OCI-LY3 (cell line): ENCODE results near the gene RPS6KB2.

ENCODE experiments used
- H2AFZ ChIP-seq: fragments of 200-600, 300-600 bp; shearing (Covaris generic); 2 replicates; pipeline ENCODE4 v1.6.0; 2014; ENCODE audit warnings: antibody characterized with exemption, low read depth, low read length
- H3K27ac ChIP-seq: fragments of 200-600, 300-600 bp; sonication (generic); 2 replicates; pipeline ENCODE4 v1.5.1; 2014; ENCODE audit warnings: mild to moderate bottlenecking, low read length, moderate library complexity, mixed read lengths
- H3K27me3 ChIP-seq: fragments of 200-600, 300-600 bp; sonication (generic); 2 replicates; pipeline ENCODE4 v1.6.1; 2014; ENCODE audit warnings: low read depth, low read length, mixed read lengths
- H3K36me3 ChIP-seq: fragments of 200-600, 300-600 bp; sonication (generic); replicated peaks from 2 replicates; pipeline ENCODE3; 2014; ENCODE audit warnings: low read depth, low read length, mixed read lengths
- H3K4me1 ChIP-seq: fragments of 300-600, 200-600 bp; sonication (generic); 2 replicates; pipeline ENCODE4 v1.6.1; 2014; ENCODE audit warnings: low read length, mixed read lengths
- H3K4me2 ChIP-seq: fragments of 200-600, 300-600 bp; sonication (generic); 2 replicates; pipeline ENCODE4 v1.6.1; 2014; ENCODE audit warnings: low read length, mixed read lengths
- H3K4me3 ChIP-seq: fragments of 300-600, 200-600 bp; sonication (generic); 2 replicates; pipeline ENCODE4 v1.5.1; 2014; ENCODE audit warnings: antibody characterized with exemption, mild to moderate bottlenecking, low read length, moderate library complexity
- H3K79me2 ChIP-seq: fragments of 300-600, 200-600 bp; shearing (Covaris generic); 2 replicates; pipeline ENCODE4 v1.6.1; 2014; ENCODE audit warnings: mild to moderate bottlenecking, low read length, mixed read lengths
- H3K9ac ChIP-seq: fragments of 300-600, 200-600 bp; shearing (Covaris generic); 2 replicates; pipeline ENCODE4 v1.6.0; 2014; ENCODE audit warnings: mild to moderate bottlenecking, low read length, moderate library complexity
- H3K9me3 ChIP-seq: fragments of 200-600, 300-600 bp; shearing (Covaris generic); 2 replicates; pipeline ENCODE4 v1.6.1; 2014; ENCODE audit warnings: low read length, mixed read lengths; ENCODE audit not compliant: insufficient read depth
- H4K20me1 ChIP-seq: fragments of 200-600, 300-600 bp; sonication (generic); 2 replicates; pipeline ENCODE4 v1.6.1; 2016; ENCODE audit warnings: low read length, mixed read lengths; ENCODE audit not compliant: insufficient read depth
- CTCF ChIP-seq: fragments of 200-600, 300-600 bp; sonication (generic); IDR thresholded peaks from 2 replicates; pipeline ENCODE4 v1.5.1; 2014; ENCODE audit warnings: antibody characterized with exemption, low read length, low read depth
- EZH2phosphoT487 ChIP-seq: fragments of 200-600 bp; shearing (Covaris generic); IDR thresholded peaks from 2 replicates; pipeline ENCODE4 v1.6.1; 2018; ENCODE audit warnings: antibody characterized with exemption, mixed run types, low read depth

The RPS6KB2 gene

DNA sequence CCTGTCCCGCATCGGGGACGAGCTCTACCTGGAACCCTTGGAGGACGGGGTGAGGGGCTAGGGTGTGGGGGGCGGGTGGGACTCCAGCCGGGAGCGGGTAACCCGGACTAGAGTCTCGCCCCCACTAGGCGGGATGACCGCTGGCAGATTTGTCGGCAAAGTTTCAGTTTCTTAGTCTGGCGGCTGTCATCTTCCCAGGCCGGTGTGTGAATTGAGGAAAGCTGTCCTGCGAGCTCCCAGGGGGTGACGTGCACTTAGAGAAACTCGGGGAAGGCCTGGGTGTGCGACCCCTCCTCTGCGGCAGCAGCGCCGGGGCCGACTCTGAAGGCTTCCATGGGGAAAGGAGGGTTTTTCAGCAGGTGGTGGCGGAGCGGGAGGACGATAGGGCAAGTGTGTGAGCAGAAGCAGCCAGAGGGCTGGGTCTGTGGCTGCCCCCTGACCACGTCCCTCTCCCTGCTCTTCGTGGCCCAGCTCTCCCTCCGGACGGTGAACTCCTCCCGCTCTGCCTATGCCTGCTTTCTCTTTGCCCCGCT is 36.0 kb upstream of the RPS6KB2 start:
- peak overlapping the region; percentile 96 for H3K4me3 ChIP-seq
- 0 out of 2 replicates have a peak, but pooled peaks cover 4% of the 10 kb centered on the region for H4K20me1 ChIP-seq
- peaks cover 22% of the 10 kb centered on the region for H3K36me3 ChIP-seq
- peak overlapping the region; percentile 96 for H3K4me2 ChIP-seq
- peaks cover 17% of the 10 kb centered on the region for H3K79me2 ChIP-seq
- H3K27me3 ChIP-seq = no peaks in the 10 kb centered on the region
- TF ChIP-seq EZH2phosphoT487 (no peak), CTCF (no peak)
- no peaks in the 10 kb centered on the region for H3K9me3 ChIP-seq
- H3K4me1 ChIP-seq = peaks cover 13% of the 10 kb centered on the region
- no peak overlapping the region; the same call in 1 of the 2 replicates for H3K27ac ChIP-seq
- no peak overlapping the region for H2AFZ ChIP-seq
- peak overlapping the region; percentile 68 for H3K9ac ChIP-seq

GRCh38 chr11:67393437-67393836 is 34.9 kb upstream of the RPS6KB2 start:
- TF ChIP-seq CTCF = no peak
- no peak for TF ChIP-seq EZH2phosphoT487
- Histone ChIP-seq H4K20me1 (0 out of 2 replicates have a peak, but pooled peaks cover 4% of the 10 kb centered on the region), H3K36me3 (peaks cover 34% of the 10 kb centered on the region), H3K4me1 (peaks cover 9% of the 10 kb centered on the region), H3K27ac (no peak overlapping the region), H3K79me2 (peaks cover 17% of the 10 kb centered on the region), H3K27me3 (no peaks in the 10 kb centered on the region), H2AFZ (no peak overlapping the region), H3K4me2 (no peak overlapping the region), H3K4me3 (no peak overlapping the region), H3K9me3 (no peaks in the 10 kb centered on the region), H3K9ac (no peak overlapping the region)

GRCh38 chr11:67393990-67394389 is 34.3 kb upstream of the RPS6KB2 start:
- Histone ChIP-seq H3K79me2 (peaks cover 17% of the 10 kb centered on the region), H2AFZ (no peak overlapping the region), H3K4me2 (no peak overlapping the region), H3K27me3 (no peaks in the 10 kb centered on the region), H3K4me3 (no peak overlapping the region), H3K9ac (no peak overlapping the region), H3K9me3 (no peaks in the 10 kb centered on the region), H3K27ac (no peak overlapping the region), H4K20me1 (0 out of 2 replicates have a peak, but pooled peaks cover 4% of the 10 kb centered on the region), H3K36me3 (peaks cover 38% of the 10 kb centered on the region), H3K4me1 (peaks cover 9% of the 10 kb centered on the region)
- TF ChIP-seq CTCF (no peak), EZH2phosphoT487 (no peak)

GRCh38 chr11:67395555-67396258 is 32.6 kb upstream of the RPS6KB2 start:
- Histone ChIP-seq H3K4me2 (no peak overlapping the region), H3K9me3 (no peaks in the 10 kb centered on the region), H3K4me1 (peaks cover 15% of the 10 kb centered on the region), H3K79me2 (peaks cover 30% of the 10 kb centered on the region), H3K36me3 (peaks cover 51% of the 10 kb centered on the region), H3K27me3 (no peaks in the 10 kb centered on the region), H4K20me1 (peaks cover 9% of the 10 kb centered on the region; the same call in 1 of the 2 replicates), H3K27ac (no peak overlapping the region), H2AFZ (no peak overlapping the region), H3K4me3 (no peak overlapping the region), H3K9ac (no peak overlapping the region)
- TF ChIP-seq CTCF (no peak), EZH2phosphoT487 (no peak)
